Activated B cell treated with CpG ODN at 0.5 μM for 24 hours (primary cell): ENCODE data around the gene NDUFAF5. TPM values are rescaled to one million over a fixed set of nuclear protein-coding genes. Genes with fewer than 3 reads are reported as not detected.
A peak's percentile ranks its signal among the peaks of the same experiment; 100 is the strongest.
"Not testable (repeated sequence)": the region's sequence is repeated elsewhere in the genome, so short reads cannot be mapped to it uniquely, and the experiment has no call there.

Experiments used
- ATAC-seq: fragments of 200-7000 bp; cut with Tn5 transposase; one replicate; pipeline ENCODE4 v1.10.0; 2021; ENCODE audit warnings: low read depth, mild to moderate bottlenecking, moderate library complexity
- CTCF ChIA-PET: fragments of 350-600 bp; sonication (Branson Sonifier 250); formaldehyde crosslinking; loops from one replicate; lab custom pipeline; 2021; ENCODE audit warnings: antibody characterized with exemption; lab: Charles Lee
- POLR2A ChIA-PET: fragments of 350-600 bp; sonication (Branson Sonifier 250); formaldehyde crosslinking; loops from one replicate; lab custom pipeline; 2021; ENCODE audit warnings: antibody characterized with exemption; lab: Charles Lee
- DNase-seq: peaks from one replicate; pipeline ENCODE4 v3.0.0; 2022
- H3K27ac Mint-ChIP-seq: one replicate; pipeline ENCODE4 v1.8.0; 2020; ENCODE audit warnings: mixed read lengths
- H3K27me3 Mint-ChIP-seq: one replicate; pipeline ENCODE4 v1.8.0; 2021; ENCODE audit warnings: mixed read lengths
- H3K36me3 Mint-ChIP-seq: one replicate; pipeline ENCODE4 v1.8.0; 2021; ENCODE audit warnings: low read depth, mixed read lengths
- H3K4me1 Mint-ChIP-seq: one replicate; pipeline ENCODE4 v1.8.0; 2021; ENCODE audit warnings: mixed read lengths
- H3K4me3 Mint-ChIP-seq: one replicate; pipeline ENCODE4 v1.8.0; 2020; ENCODE audit warnings: mild to moderate bottlenecking, mixed read lengths
- H3K9me3 Mint-ChIP-seq: one replicate; pipeline ENCODE4 v1.8.0; 2020; ENCODE audit warnings: mixed read lengths
- CTCF ChIP-seq: fragments of 200-600 bp; IDR thresholded peaks from one replicate; pipeline ENCODE4 v1.8.0; 2022; ENCODE audit warnings: antibody characterized with exemption, mild to moderate bottlenecking
- intact Hi-C: fragments of 100-400 bp; cut with micrococcal nuclease; formaldehyde crosslinking; loops from one replicate; pipeline ENCODE4 v1.15.1; 2024
- total RNA-seq: library from RNA; stranded (reverse); gene quantifications from 2 replicates; pipeline ENCODE4 v1.2.3, GENCODE V29; 2022

The NDUFAF5 gene
- total RNA-seq = 22.7 and 29.8 TPM in 2 replicates

GRCh38 chr20:13784893-13785715, at the start of gene NDUFAF5, which contains the start of gene ESF1:
Gene NDUFAF5 (plus strand): TSS chr20:13785028. CDS start chr20:13785069, 41 bp downstream.
Gene ESF1 (minus strand): TSS chr20:13784919. CDS start chr20:13783140, 1,779 bp downstream.
- intact Hi-C loops = loop anchor here (1.0 to 5.0 kb wide), 2 partner anchors 147 to 173 kb away; partner anchors contain the start of gene TASP1
- Mint-ChIP-seq H3K4me3 (peak within 1 kb of the TSS; percentile 94), H3K27me3 (no peaks in the 10 kb centered on the region), H3K27ac (peak within 1 kb of the TSS; percentile 90), H3K36me3 (peaks cover 62% of the 10 kb centered on the region), H3K4me1 (peaks cover 53% of the 10 kb centered on the region), H3K9me3 (no peaks in the 10 kb centered on the region)
- ATAC-seq (peak; percentile 98), DNase-seq (peak; percentile 88)
- no peak for TF ChIP-seq CTCF
- CTCF ChIA-PET = interaction anchor here (0.6 to 1.7 kb wide), 3 partner anchors 13 to 15 kb away, joined by 3 to 7 read pairs (median 4); no protein-coding TSS in a partner anchor
- POLR2A ChIA-PET = interaction anchor here (0.7 to 1.2 kb wide), 3 partner anchors 9 to 239 kb away, joined by 3 to 4 read pairs (median 3); no protein-coding TSS in a partner anchor

- ChIA-PET POLR2A (no interaction called here), CTCF (no interaction called here)
- no peaks in the 10 kb centered on the region for H3K4me1 Mint-ChIP-seq
- H3K27ac Mint-ChIP-seq = no peak overlapping the region
- no peak for ATAC-seq
- H3K4me3 Mint-ChIP-seq = no peak overlapping the region
- TF ChIP-seq CTCF = no peak
- H3K9me3 Mint-ChIP-seq = peaks cover 5% of the 10 kb centered on the region
- intact Hi-C loops = no loop called here
- no peaks in the 10 kb centered on the region for H3K27me3 Mint-ChIP-seq
- no peak for DNase-seq
- peaks cover 72% of the 10 kb centered on the region for H3K36me3 Mint-ChIP-seq
Observed at GRCh38 chr20:13735826-13736225, 49.0 kb upstream of the NDUFAF5 start.

- H3K4me1 Mint-ChIP-seq = no peaks in the 10 kb centered on the region
- no peak for DNase-seq
- POLR2A ChIA-PET = no interaction called here
- H3K9me3 Mint-ChIP-seq = peaks cover 11% of the 10 kb centered on the region
- ATAC-seq = no peak
- no peaks in the 10 kb centered on the region for H3K27me3 Mint-ChIP-seq
- no peak overlapping the region for H3K4me3 Mint-ChIP-seq
- H3K27ac Mint-ChIP-seq = no peak overlapping the region
- intact Hi-C loops = no loop called here
- CTCF ChIA-PET = no interaction called here
- TF ChIP-seq CTCF = no peak
- peaks cover 75% of the 10 kb centered on the region for H3K36me3 Mint-ChIP-seq
Observed at GRCh38 chr20:13736436-13737191, 48.2 kb upstream of the NDUFAF5 start.

GRCh38 chr20:13738187-13738586, 46.6 kb upstream of the NDUFAF5 start:
- H3K27ac Mint-ChIP-seq, H3K4me1 Mint-ChIP-seq, H3K4me3 Mint-ChIP-seq, POLR2A ChIA-PET, ATAC-seq, H3K27me3 Mint-ChIP-seq, CTCF ChIA-PET, intact Hi-C loops, DNase-seq: not testable (repeated sequence)
- H3K9me3 Mint-ChIP-seq = peaks cover 13% of the 10 kb centered on the region
- peaks cover 75% of the 10 kb centered on the region for H3K36me3 Mint-ChIP-seq

GRCh38 chr20:13739731-13740649, 44.8 kb upstream of the NDUFAF5 start:
- no peaks in the 10 kb centered on the region for H3K4me1 Mint-ChIP-seq
- no peaks in the 10 kb centered on the region for H3K27me3 Mint-ChIP-seq
- H3K27ac Mint-ChIP-seq = no peak overlapping the region
- no peak for TF ChIP-seq CTCF
- ATAC-seq (no peak), DNase-seq (no peak)
- intact Hi-C loops = no loop called here
- POLR2A ChIA-PET = interaction anchor here (0.6 kb wide), 1 partner anchor 151 kb away, joined by 5 read pairs; no protein-coding TSS in a partner anchor
- CTCF ChIA-PET = no interaction called here
- peaks cover 73% of the 10 kb centered on the region for H3K36me3 Mint-ChIP-seq
- H3K9me3 Mint-ChIP-seq = peaks cover 13% of the 10 kb centered on the region
- no peak overlapping the region for H3K4me3 Mint-ChIP-seq
